ENCODE measurements around the gene MARCHF10.

DNA sequence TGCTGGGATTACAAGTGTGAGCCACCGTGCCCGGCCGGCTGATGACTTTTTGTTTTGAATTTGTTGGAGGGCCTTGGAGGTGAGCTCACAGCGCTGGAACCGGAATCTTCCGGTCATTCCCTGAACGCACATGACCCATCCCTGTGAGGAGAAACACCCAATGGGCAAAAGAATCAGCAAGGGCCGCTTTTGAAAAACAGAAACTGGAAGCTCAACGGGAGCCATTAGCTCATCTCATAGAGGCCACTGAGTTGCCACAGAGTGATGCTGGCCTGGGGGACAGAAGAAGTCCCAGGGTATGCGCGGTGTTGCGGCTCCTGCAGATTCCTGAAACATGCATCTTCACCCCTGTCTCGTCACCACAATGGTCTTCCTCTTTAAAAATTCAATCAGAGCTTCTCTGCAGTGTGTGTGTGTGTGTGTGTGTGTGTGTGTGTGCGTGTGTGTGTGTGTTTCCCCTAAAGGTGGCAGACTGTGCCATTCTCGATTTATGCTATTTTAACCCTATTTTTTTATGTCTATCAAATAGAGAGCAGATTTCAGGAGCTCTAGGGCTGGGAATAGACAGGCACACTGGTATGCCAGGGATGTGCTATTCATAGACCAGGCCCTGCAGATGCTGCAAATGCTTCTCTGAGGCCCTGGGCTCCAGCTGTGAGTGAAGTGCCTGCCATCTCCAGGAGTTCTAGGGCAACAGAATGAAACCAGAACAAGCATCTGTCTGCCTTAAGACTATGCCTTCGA lies 68.3 kb downstream of the MARCHF10 start:
- TF ChIP-seq, protein P1, sequence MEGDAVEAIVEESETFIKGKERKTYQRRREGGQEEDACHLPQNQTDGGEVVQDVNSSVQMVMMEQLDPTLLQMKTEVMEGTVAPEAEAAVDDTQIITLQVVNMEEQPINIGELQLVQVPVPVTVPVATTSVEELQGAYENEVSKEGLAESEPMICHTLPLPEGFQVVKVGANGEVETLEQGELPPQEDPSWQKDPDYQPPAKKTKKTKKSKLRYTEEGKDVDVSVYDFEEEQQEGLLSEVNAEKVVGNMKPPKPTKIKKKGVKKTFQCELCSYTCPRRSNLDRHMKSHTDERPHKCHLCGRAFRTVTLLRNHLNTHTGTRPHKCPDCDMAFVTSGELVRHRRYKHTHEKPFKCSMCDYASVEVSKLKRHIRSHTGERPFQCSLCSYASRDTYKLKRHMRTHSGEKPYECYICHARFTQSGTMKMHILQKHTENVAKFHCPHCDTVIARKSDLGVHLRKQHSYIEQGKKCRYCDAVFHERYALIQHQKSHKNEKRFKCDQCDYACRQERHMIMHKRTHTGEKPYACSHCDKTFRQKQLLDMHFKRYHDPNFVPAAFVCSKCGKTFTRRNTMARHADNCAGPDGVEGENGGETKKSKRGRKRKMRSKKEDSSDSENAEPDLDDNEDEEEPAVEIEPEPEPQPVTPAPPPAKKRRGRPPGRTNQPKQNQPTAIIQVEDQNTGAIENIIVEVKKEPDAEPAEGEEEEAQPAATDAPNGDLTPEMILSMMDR (IDR thresholded peaks at IDR 0.05 in 2 of 3, conservative IDR thresholded peaks at IDR 0.05 in 1 of 3; ENCODE audit: borderline replicate concordance in 1 of 3, insufficient read depth in 1 of 3, low read depth in 2 of 3, low read length in 2 of 3), result no peak
- TF ChIP-seq EZH2 (IDR thresholded peaks at IDR 0.05), result no peak
- no peak for TF ChIP-seq ZNF274 (IDR thresholded peaks at IDR 0.05; ENCODE audit: low read depth, low read length)
- TF ChIP-seq POLR2A (IDR thresholded peaks at IDR 0.05; ENCODE audit: borderline replicate concordance, extremely low read depth, insufficient read depth, insufficient read length), result no peak
- TF ChIP-seq SIN3A (IDR thresholded peaks at IDR 0.05; ENCODE audit: low read depth), result no peak
- no peak for TF ChIP-seq ZFX (IDR thresholded peaks at IDR 0.05)
- no peak for TF ChIP-seq EGR1 (IDR thresholded peaks at IDR 0.05; ENCODE audit: low read depth)
- TF ChIP-seq, protein P2, sequence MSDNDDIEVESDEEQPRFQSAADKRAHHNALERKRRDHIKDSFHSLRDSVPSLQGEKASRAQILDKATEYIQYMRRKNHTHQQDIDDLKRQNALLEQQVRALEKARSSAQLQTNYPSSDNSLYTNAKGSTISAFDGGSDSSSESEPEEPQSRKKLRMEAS (IDR thresholded peaks at IDR 0.05), result no peak
- no peak for TF ChIP-seq EZH2phosphoT487 (IDR thresholded peaks at IDR 0.05; ENCODE audit: borderline replicate concordance)
- no peak for TF ChIP-seq POLR2AphosphoS5 (IDR thresholded peaks at IDR 0.05; ENCODE audit: low read depth, low read length)
